Measurements from ENCODE around the gene SLC2A13. TPM values are rescaled to one million over a fixed set of nuclear protein-coding genes. Genes with fewer than 3 reads are reported as not detected.

The SLC2A13 gene
- total RNA-seq, 1 experiment from 2014 or later = 7.0 TPM

DNA sequence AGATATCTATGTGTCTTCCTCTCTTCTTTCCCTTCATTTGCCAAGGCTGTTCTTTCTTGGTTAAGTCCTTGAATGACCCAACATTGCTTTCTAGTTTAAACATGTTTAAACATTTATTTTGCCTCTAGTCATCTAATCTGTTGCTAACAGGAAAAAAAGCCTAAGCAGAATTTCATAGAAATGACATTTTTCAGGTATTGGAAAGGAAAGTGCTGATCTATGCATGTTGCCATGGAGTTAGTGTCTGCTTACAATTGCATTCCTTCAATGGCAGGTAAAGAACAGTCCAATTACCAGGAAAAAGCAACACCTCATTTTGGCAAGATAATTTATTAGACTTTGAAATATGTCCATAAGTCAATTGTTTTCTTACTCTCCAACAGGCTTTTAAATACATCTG lies 21.5 kb upstream of the SLC2A13 start:
- Histone ChIP-seq H3K23me2 (ENCODE audit: insufficient read length, low read depth, low read length, poor library complexity, severe bottlenecking) (no peaks in the 10 kb centered on the region), H4K91ac (ENCODE audit: insufficient read length, low read depth, low read length) (no peak overlapping the region), H4K8ac (replicated peaks; ENCODE audit: insufficient read length, low read depth, low read length) (no peak overlapping the region), H3K18ac (ENCODE audit: insufficient read length, low read depth, low read length) (no peak overlapping the region), H3K79me1 (ENCODE audit: insufficient read depth, low read depth, low read length, poor library complexity, severe bottlenecking) (no peaks in the 10 kb centered on the region), H3K4ac (ENCODE audit: low read depth, low read length) (no peak overlapping the region), H3K27me3 (ENCODE audit: insufficient read depth, low read length) (no peaks in the 10 kb centered on the region), H2AFZ (ENCODE audit: low read length) (no peak overlapping the region), H3K14ac (ENCODE audit: insufficient read depth, low read length) (no peak overlapping the region), H3T11ph (ENCODE audit: low read length) (no peak overlapping the region), H2BK120ac (ENCODE audit: low read depth, low read length, poor library complexity, severe bottlenecking) (no peak overlapping the region), H2BK20ac (ENCODE audit: low read depth, low read length, poor library complexity, severe bottlenecking) (no peak overlapping the region), H3K4me2 (ENCODE audit: insufficient read depth, insufficient read length, low read length) (no peak overlapping the region), H2BK12ac (ENCODE audit: insufficient read length, low read depth, low read length) (no peak overlapping the region), H3K23ac (ENCODE audit: insufficient read length, low read depth, low read length) (no peak overlapping the region), H3K4me1 (ENCODE audit: insufficient read depth, low read length) (no peaks in the 10 kb centered on the region), H3K9me3 (ENCODE audit: control insufficient read depth, low read depth, low read length) (no peaks in the 10 kb centered on the region), H3K9ac (ENCODE audit: extremely low read depth, insufficient read length, low read length) (no peak overlapping the region), H3K56ac (ENCODE audit: insufficient read length, low read depth, low read length) (no peak overlapping the region), H4K5ac (ENCODE audit: insufficient read length, low read depth, low read length) (no peak overlapping the region), H3K79me2 (ENCODE audit: insufficient read depth, low read length) (no peaks in the 10 kb centered on the region), H2BK15ac (ENCODE audit: low read depth, low read length) (no peak overlapping the region), H4K20me1 (ENCODE audit: control insufficient read depth, insufficient read depth, insufficient read length) (no peaks in the 10 kb centered on the region), H2BK5ac (ENCODE audit: insufficient read length, low read length) (no peak overlapping the region), H3K27ac (ENCODE audit: insufficient read length, low read depth, low read length) (no peak overlapping the region), H2AK5ac (ENCODE audit: insufficient read length, low read length) (no peak overlapping the region)
- TF ChIP-seq CTCF (conservative IDR thresholded peaks at IDR 0.05) = no peak
- Mint-ChIP-seq H3K4me3 (no peak overlapping the region), H3K27me3 (ENCODE audit: low read depth) (no peaks in the 10 kb centered on the region), H3K4me1 (no peaks in the 10 kb centered on the region), H3K27ac (no peak overlapping the region), H3K36me3 (ENCODE audit: insufficient read depth in 1 of 3, low read depth in 3 of 3) (peaks cover 0 to 8% (median 2%) of the 10 kb centered on the region in 3 experiments; a peak in 3 of 7 replicates), H3K9me3 (peaks cover 6 to 7% of the 10 kb centered on the region in 2 experiments; a peak in 3 of 5 replicates)
- no peak for DNase-seq
